Measurements from ENCODE around the gene LAGE3. TPM values are rescaled to one million over a fixed set of nuclear protein-coding genes. Genes with fewer than 3 reads are reported as not detected.

LAGE3 gene
- total and polyA plus RNA-seq, 2 donors (not counting 3 experiments of a cell fraction or from before 2014, with no cell fraction given), result 14.3 to 31.9 TPM

GRCh38 chrX:154446430-154446829, 32.7 kb downstream of the LAGE3 start:
- Histone ChIP-seq H3K4me3 (replicated peaks in 1 of 3; ENCODE audit: insufficient read depth in 1 of 3, low read depth in 1 of 3, low read length in 3 of 3) (no peak overlapping the region), H3K9ac (replicated peaks; ENCODE audit: extremely low read depth, insufficient read depth, low read length) (no peak overlapping the region), H3K27me3 (ENCODE audit: control insufficient read depth in 2 of 2, insufficient read depth in 2 of 2, low read length in 2 of 2) (no peaks in the 10 kb centered on the region), H4K20me1 (replicated peaks; ENCODE audit: control insufficient read depth, extremely low read depth, insufficient read depth, low read length) (no peaks in the 10 kb centered on the region), H3K36me3 (ENCODE audit: control insufficient read depth in 2 of 2, extremely low read depth in 1 of 2, insufficient read depth in 2 of 2, low read length in 2 of 2) (peaks cover 0 to 42% of the 10 kb centered on the region in 2 experiments), H3K27ac (ENCODE audit: insufficient read depth, low read depth, low read length) (no peak overlapping the region), H3K9me1 (replicated peaks; ENCODE audit: control insufficient read depth, extremely low read depth, insufficient read depth, low read length) (no peaks in the 10 kb centered on the region), H2AFZ (ENCODE audit: low read depth, low read length) (no peak overlapping the region), H3K9me3 (replicated peaks; ENCODE audit: control insufficient read depth, insufficient read depth, low read length) (no peaks in the 10 kb centered on the region), H3K4me2 (ENCODE audit: insufficient read depth, low read length) (no peak overlapping the region), H3K79me2 (ENCODE audit: control insufficient read depth, insufficient read depth, low read length) (peaks cover 25% of the 10 kb centered on the region), H3K4me1 (ENCODE audit: control insufficient read depth, extremely low read depth, insufficient read depth, low read length) (peaks cover 8% of the 10 kb centered on the region)
- ChIA-PET POLR2A (interaction anchor here (0.8 kb wide), 1 partner anchor 12 kb away, joined by 3 read pairs; no protein-coding TSS in a partner anchor), CTCF (no interaction called here)
- intact Hi-C loops (cut with micrococcal nuclease) (no loop called here), dilution Hi-C loops (cut with MboI; ENCODE audit: extremely low pct_ligation_motif_present, low sequenced_read_pairs) (no loop called here)
- no peak for FAIRE-seq
- TF ChIP-seq FOS (IDR thresholded peaks at IDR 0.05; ENCODE audit: borderline replicate concordance, insufficient read depth, low read length), result no peak
- TF ChIP-seq JUN (IDR thresholded peaks at IDR 0.05; ENCODE audit: borderline replicate concordance, insufficient read depth, insufficient read length, low read depth), result no peak
- no peak for TF ChIP-seq MYC (IDR thresholded peaks at IDR 0.05; ENCODE audit: low read depth, low read length)
- no peak for TF ChIP-seq GATA2 (IDR thresholded peaks at IDR 0.05; ENCODE audit: insufficient read depth, insufficient read length, low read depth, low read length)
- TF ChIP-seq POLR2A (IDR thresholded peaks at IDR 0.05; ENCODE audit: low read depth, low read length), result no peak
- no peak for TF ChIP-seq EZH2 (IDR thresholded peaks at IDR 0.05; ENCODE audit: borderline replicate concordance, low read depth, low read length, severe bottlenecking)
- BruUV-seq (replicated peaks), result no TSS peak
- no peak for DNase-seq (ENCODE audit: low read depth, low spot score)

GRCh38 chrX:154445776-154446175, 33.3 kb downstream of the LAGE3 start:
- ChIA-PET CTCF (no interaction called here), POLR2A (interaction anchor here (0.8 kb wide), 1 partner anchor 13 kb away, joined by 3 read pairs; no protein-coding TSS in a partner anchor)
- no peak for TF ChIP-seq MAX (IDR thresholded peaks at IDR 0.05; ENCODE audit: insufficient read depth, insufficient read length)
- TF ChIP-seq POLR2A (IDR thresholded peaks at IDR 0.05; ENCODE audit: low read depth, low read length), result no peak
- TF ChIP-seq POLR2AphosphoS5 (IDR thresholded peaks at IDR 0.05; ENCODE audit: insufficient read depth, low read depth, low read length), result no peak
- no peak for TF ChIP-seq CTCF (IDR thresholded peaks at IDR 0.05; ENCODE audit: extremely low read depth in 1 of 2, insufficient read depth in 1 of 2, low read depth in 1 of 2, low read length in 2 of 2)
- no peak for TF ChIP-seq MYC (IDR thresholded peaks at IDR 0.05; ENCODE audit: low read depth, low read length)
- no peak for TF ChIP-seq EZH2 (IDR thresholded peaks at IDR 0.05; ENCODE audit: borderline replicate concordance, low read depth, low read length, severe bottlenecking)
- TF ChIP-seq JUN (IDR thresholded peaks at IDR 0.05; ENCODE audit: borderline replicate concordance, insufficient read depth, insufficient read length, low read depth), result no peak
- TF ChIP-seq GATA2 (IDR thresholded peaks at IDR 0.05; ENCODE audit: insufficient read depth, insufficient read length, low read depth, low read length), result no peak
- TF ChIP-seq FOS (IDR thresholded peaks at IDR 0.05; ENCODE audit: borderline replicate concordance, insufficient read depth, low read length), result no peak
- no peaks in the 10 kb centered on the region for H4K20me1 ChIP-seq (replicated peaks; ENCODE audit: control insufficient read depth, extremely low read depth, insufficient read depth, low read length)
- H2AFZ ChIP-seq (ENCODE audit: low read depth, low read length), result no peak overlapping the region
- dilution Hi-C loops (cut with MboI; ENCODE audit: extremely low pct_ligation_motif_present, low sequenced_read_pairs) (no loop called here), intact Hi-C loops (cut with micrococcal nuclease) (no loop called here)
- BruUV-seq (replicated peaks), result no TSS peak
- no peak overlapping the region for H3K4me2 ChIP-seq (ENCODE audit: insufficient read depth, low read length)
- no peak overlapping the region for H3K9ac ChIP-seq (replicated peaks; ENCODE audit: extremely low read depth, insufficient read depth, low read length)
- peaks cover 8% of the 10 kb centered on the region for H3K4me1 ChIP-seq (ENCODE audit: control insufficient read depth, extremely low read depth, insufficient read depth, low read length)
- no peak overlapping the region for H3K4me3 ChIP-seq (replicated peaks in 1 of 3; ENCODE audit: insufficient read depth in 1 of 3, low read depth in 1 of 3, low read length in 3 of 3)
- no peaks in the 10 kb centered on the region for H3K27me3 ChIP-seq (ENCODE audit: control insufficient read depth in 2 of 2, insufficient read depth in 2 of 2, low read length in 2 of 2)
- H3K9me3 ChIP-seq (replicated peaks; ENCODE audit: control insufficient read depth, insufficient read depth, low read length), result no peaks in the 10 kb centered on the region
- H3K36me3 ChIP-seq (ENCODE audit: control insufficient read depth in 2 of 2, extremely low read depth in 1 of 2, insufficient read depth in 2 of 2, low read length in 2 of 2), result peaks cover under 1 to 46% of the 10 kb centered on the region in 2 experiments
- DNase-seq (ENCODE audit: low read depth, low spot score), result no peak
- no peak overlapping the region for H3K27ac ChIP-seq (ENCODE audit: insufficient read depth, low read depth, low read length)
- H3K9me1 ChIP-seq (replicated peaks; ENCODE audit: control insufficient read depth, extremely low read depth, insufficient read depth, low read length), result no peaks in the 10 kb centered on the region
- peaks cover 29% of the 10 kb centered on the region for H3K79me2 ChIP-seq (ENCODE audit: control insufficient read depth, insufficient read depth, low read length)
- FAIRE-seq, result no peak

Data from endothelial cell of umbilical vein (primary cell).